Left kidney (tissue), 2 donors: ENCODE data around the gene RNF167. TPM values are rescaled to one million over a fixed set of nuclear protein-coding genes. Genes with fewer than 3 reads are reported as not detected.
"Not testable (repeated sequence)": the region's sequence is repeated elsewhere in the genome, so short reads cannot be mapped to it uniquely, and the experiment has no call there.

Experiments
- DNase-seq: peaks from one replicate; pipeline ENCODE4 v3.0.0-alpha.2; 2013
- polyA plus RNA-seq: library from polyadenylated mRNA; unstranded; fragments of 120-200 nt; gene quantifications from one replicate; pipeline ENCODE4 v1.2.1, GENCODE V29; 2013; ENCODE audit not compliant: insufficient read length

RNF167 gene
- polyA plus RNA-seq, 1 donor = 136 TPM

DNA sequence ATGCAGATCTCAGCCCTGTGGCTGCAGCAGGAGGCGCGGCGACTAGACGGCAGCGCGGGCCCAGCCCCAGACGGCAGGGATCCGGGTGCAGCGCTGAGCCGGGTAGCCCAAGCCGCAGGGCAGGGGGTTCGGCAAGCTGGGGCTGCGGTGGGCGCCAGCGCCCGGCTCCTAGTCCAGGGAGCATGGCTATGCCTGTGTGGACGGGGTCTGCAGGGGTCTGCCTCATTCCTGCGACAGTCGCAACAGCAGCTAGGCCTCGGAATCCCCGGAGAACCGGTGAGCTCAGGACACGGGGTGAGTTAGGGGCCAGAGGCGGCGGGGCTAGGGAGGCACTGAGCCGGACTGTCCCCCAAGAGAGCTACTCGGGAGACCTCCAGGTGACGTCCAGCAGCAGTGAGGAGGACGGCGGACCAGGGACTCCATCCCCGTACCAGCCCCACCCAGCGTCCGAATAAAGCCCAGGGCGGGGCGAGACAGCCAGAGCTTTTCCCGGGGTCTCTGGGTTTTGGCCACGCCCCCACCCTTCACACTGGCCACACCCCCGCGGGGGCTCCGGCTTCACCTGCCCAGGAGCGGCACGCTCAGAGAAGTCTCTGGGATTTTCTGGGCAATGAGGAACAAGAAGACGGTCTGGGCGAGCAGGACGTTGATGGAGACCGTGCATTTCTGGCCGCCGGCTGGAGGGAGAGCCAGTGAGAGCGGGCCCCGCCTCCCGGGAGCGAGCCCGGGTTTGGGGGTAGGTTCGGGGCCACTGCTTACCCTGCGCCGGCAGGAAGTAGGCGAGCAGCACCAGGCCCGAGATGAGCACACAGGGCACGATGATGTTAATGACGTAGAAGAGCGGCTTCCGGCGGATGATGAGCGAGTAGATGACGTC is 39.6 kb upstream of the RNF167 start:
- DNase-seq = no peak

DNA sequence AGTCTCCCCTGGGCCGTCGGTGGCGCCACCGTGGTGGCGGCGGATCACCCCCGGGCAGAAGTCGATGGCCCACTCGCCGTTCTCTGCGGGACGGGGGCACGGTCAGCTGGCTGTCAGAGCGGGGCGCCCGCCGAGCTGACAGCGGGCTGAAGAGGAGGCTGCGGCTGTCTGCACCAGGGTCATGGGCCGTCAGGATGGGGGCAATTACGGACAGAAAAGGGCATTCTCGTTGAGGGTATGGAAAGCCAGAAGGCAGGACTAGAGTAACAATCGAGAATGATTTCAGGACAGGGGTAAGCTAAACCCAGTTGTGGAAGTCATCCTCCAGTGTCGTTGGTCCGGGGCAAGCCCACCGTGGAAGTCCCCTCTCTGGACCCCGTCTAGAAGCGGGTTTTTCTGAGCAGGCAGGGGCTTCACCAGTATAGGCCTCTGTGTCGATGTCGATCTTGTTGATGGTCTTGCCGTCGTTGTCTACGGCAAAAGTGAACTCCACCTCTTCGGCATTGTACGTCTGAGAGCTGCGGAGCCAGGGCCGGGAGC is 38.9 kb upstream of the RNF167 start:
- no peak for DNase-seq

DNA sequence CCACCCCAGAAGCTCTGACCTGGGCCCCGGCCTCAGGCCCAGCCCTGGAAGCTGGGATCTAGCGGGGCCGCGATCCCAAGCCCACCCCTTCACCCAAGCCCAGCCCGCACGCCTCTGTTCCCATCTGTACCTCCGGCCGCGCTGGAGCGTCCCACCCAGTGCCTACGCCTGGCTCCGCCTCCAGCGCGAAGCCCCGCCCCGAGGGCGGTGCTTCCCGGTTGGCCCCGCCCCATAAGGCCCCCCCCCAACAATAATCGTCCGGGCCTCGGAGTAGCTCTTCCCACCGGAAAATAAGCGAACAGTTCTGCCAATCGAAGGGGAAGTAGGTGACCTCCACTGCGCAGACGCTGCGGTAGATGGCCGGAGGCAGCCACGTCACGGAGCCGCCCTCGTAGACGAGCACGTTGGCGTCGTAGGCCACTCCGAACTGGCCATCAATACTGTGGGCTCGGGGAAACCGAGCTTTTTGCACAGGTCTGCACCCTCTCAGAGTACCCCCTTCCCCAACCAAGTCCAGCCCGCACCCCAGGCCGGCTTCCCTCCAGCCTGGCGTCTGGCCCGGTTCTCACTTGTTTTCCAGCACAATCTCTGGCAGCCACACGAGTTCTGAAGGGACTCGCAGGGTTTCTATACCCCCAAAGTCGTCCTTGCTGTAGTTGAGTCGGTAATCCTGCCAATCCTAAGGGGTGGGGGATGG is 38.3 kb upstream of the RNF167 start:
- no peak for DNase-seq

DNA sequence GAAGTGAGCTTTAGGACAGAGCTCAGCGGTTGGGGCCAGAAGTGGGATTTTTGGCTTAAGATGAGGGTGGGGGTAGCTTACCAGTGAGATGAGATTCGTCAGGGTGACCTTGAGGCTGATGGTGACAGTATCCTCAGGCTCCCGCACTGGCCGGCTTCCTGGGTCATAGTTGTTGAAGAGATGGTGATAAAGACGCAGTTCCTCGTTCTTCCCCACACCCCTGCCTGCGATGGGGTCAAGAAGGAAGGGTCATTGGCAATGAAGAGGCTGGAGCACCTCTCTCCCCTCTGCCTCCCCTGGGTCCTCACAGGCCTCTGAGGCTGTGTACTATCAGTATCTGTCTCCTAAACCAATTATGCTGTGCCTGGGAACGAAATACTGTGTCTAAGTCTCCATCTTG is 37.5 kb upstream of the RNF167 start:
- DNase-seq = no peak

DNA sequence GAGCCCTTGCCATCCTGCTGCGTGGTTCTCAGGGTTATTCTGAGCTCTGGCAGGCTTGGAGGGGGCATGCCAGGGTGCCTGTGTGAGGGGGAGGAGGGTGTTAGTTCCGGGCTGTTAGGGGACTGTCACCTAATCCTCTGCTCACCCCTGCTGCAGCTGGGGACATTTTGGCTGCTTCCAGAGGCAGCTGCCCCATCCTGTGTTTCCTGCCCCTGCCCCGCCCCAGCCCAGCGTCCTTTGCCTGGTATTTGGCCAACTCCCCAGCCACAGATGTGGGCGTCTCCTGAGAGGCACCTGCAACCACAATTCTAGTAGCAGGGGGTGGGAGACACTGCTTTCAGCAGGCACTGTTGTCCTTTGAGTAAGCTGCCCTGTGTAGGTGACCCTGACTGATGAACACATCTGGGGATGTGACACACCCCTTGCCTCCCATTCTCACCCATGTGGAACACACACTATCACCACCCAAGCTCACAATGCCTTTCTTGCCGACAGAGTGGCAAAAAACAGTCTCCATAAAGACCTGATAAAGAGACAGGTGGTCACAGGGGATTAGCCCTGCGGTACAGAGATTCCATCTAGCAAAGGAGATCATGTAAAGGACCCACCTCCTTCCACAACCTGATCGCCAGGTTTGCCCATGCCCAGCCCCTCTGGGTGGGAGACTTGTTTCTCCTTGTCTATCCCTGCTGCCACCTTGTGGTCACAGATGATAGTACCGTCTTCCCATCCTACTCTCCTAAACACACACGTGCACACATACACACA is 36.8 kb upstream of the RNF167 start, which contains the start of gene CHRNE:
Gene CHRNE (minus strand): TSS at position 48 of the 768 bp plus-strand sequence. CDS start 35 bp downstream, at position 13.
- peak; percentile 86 for DNase-seq

DNA sequence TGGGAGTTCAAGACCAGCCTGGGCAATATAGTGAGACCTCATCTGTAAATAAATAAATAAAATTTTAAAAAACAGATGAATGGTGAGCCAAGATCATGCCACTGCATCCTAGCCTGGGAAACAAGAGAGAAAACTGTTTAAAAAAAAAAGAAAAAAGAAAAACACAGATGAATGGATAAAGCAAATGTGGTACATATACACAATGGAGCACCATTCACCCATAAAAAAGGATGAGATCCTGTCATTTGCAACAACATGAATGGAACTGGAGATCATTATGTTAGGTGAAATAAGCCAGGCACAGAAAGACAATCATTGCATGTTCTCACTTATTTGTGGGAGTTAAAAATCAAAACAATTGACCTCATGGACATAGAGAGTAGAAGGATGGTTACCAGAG is 33.4 kb upstream of the RNF167 start:
- not testable (repeated sequence) for DNase-seq

DNA sequence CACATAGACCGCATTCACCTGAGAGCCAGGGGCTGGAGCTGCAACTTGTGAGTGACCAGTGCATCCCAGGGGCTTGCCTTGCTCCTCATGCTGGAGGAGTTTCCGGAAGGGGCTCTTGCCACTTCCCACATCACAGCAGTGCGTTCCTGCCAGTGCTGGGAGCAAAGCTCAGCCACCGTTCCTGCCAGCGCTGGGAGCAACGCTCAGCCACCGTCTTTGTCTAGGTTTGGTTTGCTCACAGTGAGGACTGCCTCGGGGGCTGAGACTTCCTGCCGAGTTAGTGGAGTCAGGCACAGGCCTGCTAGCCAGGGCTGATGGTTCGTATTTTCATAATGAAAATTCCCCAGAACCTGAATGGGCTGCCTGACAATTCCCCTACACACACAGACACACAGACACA is 31.8 kb upstream of the RNF167 start:
- no peak for DNase-seq

DNA sequence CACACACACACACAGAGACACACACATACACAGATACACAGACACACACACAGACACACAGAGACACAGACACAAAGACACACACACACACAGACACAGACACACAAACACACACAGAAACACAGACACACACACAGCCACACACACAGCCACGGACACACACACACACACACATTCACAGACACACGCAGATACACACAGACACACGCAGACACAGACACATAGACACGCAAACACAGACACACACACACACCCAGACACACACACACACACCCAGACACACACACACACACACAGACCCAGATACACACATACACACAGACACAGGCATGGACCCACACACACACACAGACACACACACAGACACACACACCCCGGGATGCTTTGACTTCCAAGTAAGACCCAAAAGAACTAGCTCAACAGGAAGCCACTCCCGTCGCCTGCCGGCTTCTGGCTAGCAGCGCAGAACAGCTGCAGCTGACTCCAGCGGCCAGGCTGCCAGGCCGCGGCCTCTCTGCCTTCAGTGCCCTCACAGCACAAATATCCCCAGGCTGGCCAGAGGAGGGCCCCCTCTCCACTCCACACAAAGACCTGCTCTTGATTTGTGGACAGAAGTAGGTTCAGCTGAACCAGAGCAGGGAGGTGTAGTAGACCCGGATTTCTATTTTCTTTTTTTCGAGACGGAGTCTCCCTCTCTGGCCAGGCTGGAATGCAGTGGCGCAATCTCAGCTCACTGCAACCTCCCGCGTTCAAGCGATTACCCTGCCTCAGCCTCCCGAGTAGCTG is 31.2 kb upstream of the RNF167 start:
- peak; percentile 86 for DNase-seq

DNA sequence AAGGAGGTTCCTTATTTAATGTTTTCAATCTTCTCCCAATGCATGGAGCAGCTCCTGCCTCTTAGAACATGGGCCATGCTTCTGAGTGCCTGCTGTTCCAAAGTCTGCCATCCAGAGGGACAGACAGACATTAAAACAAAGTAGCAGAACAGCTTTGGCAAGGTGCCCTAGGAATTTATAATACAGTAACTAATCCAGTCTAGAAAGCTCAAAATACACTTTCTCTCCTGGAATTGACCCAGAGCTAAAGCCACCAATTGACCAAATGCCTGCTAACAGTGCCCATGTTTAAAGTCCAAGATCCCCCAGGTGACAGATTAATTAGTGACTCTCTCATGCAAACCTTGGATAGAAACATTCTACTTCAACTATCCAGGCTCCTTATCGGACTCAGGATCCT is 26.1 kb upstream of the RNF167 start:
- no peak for DNase-seq

DNA sequence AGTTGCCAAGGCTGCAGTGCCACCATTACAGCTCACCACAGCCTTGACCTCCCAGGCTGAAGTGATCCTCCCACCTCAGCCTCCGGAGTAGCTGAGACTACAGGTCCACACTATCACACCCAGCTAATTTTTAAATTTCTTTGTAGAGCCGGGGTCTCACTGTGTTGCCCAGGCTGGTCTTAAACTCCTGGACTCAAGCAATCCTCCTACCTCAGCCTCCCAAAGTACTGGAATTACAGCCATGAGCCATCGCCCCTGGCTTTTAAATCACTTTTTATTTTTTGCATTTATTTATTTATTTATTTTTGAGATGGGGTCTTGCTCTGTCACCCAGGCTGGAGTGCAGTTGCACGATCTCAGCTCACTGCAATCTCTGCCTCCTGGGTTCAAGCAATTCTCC is 25.5 kb upstream of the RNF167 start:
- not testable (repeated sequence) for DNase-seq

DNA sequence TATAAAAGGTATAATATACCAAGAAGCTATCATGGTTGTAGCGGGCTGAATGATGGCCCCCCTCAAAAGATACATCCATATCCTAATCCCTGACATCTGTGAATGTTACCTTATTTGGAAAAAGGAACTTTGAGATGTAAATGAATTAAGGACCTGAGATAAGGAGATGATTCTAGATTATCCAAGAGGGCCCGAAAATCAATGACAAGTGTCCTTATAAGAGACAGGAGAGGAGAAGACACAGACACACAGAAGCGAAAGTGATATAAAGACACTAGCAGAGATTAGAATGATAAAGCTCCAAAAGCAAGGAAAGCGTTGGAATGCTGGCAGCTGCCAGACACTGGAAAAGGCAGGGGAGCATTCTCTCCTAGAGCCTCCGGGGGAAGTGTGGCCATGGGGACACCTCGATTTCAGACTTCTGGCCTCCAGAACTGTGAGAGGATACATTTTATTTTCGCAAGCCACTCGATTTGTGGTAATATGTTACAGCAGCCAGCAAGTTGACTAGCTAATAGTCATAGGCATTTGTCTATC is 20.5 kb upstream of the RNF167 start:
- no peak for DNase-seq

DNA sequence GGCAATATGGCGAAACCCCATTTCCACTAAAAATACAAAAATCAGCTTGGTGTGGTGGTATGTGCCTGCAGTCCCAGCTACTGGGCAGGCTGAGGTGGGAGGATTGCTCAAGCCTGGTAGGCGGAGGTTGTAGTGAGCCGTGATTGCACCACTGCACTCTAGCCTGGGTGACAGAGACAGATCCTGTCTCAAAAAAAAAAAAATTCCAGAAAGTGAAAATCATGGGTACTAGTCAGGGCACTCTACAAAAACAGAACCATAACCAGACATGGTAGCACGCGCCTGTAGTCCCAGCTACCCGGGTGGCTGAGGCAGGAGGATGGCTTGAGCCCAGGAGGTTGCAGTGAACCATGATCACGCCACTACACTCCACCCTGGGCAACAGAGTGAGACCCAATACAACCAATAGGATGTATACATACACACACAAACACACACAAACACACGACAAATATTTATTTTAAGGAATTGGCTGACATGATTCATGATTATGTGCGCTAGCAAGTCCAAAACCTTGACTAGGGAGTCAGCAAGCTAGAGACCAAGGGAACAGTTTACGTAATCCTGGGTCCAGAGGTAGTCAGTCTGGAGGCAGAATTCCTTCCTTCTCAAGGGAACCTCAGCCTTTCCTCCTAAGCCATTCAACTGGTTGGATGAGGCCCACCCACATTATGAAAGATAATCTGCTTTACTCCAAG is 19.6 kb upstream of the RNF167 start:
- no peak for DNase-seq

DNA sequence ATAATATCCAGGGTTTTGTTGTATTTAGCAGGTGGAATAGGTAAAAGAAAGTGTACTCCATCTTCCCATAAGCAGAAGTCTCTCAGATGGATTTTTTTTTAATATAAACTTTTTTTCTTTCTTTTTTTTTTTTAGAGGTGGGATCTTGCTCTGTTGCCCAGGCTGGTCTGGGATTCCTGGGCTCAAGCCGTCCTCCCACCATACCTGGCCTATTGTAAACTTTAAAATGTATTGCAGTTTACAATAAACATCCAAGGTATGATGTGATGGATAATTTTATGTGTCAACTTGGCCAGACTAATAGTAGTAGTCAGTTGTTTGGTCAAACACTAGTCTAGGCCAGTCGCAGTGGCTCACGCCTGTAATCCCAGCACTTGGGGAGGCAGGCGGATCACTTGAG is 18.7 kb upstream of the RNF167 start:
- no peak for DNase-seq

DNA sequence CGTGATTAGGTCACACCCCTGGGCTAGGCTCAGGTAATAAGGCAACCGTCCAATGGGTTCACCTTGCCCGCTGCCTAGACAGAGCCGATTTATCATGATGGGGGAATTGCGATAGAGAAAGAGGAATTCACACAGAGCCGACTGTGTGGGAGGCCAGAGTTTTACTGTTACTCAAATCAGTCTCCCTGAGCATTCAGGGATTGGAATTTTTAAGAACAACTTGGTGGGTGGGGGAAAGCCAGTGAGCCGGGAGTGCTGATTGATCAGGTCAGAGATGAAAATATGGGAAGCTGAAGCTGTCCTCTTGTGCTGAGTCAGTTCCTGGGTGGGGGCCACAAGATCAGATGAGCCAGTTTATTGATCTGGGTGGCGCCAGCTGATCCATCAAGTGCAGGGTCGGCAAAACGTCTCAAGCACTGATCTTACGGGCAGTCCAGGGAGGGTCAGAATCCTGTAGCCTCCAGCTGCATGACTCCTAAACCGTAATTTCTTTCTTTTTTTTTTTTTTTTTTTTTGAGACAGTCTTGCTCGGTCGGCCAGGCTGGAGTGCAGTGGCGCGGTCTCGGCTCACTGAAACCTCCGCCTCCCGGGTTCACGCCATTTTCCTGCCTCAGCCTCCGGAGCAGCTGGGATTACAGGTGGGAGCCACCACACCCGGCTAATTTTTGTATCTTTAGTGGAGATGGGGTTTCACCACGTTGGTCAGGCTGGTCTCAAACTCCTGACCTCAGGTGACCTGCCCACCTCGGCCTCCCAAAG is 13.3 kb upstream of the RNF167 start:
- DNase-seq = not testable (repeated sequence)

DNA sequence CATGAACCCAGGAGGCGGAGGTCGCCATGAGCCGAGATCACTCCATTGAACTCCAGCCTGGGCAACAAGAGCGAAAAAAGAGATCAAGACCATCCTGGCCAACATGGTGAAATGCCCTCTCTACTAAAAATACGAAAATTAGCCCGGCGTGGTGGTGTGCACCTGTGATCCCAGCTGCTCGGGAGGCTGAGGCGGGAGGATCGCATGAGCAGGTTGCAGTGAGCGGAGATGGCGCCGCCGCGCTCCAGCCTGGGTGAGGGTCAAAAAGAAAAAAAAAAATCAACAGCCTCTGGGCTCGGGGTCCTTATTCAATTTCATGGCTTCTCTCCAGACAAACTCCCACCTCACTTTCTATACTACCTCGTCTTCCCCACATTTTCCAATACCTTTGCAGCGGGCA is 11.2 kb upstream of the RNF167 start:
- DNase-seq = no peak

DNA sequence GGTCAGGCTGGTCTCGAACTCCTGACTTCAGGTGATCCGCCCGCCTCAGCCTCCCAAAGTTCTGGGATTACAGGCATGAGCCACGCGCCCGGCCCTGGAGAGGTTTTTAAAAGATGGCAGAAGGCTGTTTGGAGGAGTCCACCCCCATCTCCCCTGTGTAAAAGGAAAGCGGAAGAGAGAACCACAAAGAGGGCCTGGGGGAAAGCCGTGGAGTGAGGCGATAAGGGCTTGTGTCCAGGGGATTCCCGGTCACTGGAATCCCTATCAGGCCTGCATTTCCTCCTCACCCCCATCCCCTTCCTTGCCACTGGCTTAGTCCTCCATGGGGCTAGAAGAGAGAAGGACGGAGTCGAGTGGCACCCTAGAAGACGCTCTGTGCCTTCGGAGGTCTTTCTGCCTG is 8.1 kb upstream of the RNF167 start, which contains the start of gene GP1BA:
Gene GP1BA (plus strand): TSS at position 315 of the 400 bp plus-strand sequence. CDS start 328 bp downstream, outside the sequence.
- no peak for DNase-seq

DNA sequence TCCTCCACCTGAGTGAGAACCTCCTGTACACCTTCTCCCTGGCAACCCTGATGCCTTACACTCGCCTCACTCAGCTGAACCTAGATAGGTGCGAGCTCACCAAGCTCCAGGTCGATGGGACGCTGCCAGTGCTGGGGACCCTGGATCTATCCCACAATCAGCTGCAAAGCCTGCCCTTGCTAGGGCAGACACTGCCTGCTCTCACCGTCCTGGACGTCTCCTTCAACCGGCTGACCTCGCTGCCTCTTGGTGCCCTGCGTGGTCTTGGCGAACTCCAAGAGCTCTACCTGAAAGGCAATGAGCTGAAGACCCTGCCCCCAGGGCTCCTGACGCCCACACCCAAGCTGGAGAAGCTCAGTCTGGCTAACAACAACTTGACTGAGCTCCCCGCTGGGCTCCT is 7.3 kb upstream of the RNF167 start:
- no peak for DNase-seq

DNA sequence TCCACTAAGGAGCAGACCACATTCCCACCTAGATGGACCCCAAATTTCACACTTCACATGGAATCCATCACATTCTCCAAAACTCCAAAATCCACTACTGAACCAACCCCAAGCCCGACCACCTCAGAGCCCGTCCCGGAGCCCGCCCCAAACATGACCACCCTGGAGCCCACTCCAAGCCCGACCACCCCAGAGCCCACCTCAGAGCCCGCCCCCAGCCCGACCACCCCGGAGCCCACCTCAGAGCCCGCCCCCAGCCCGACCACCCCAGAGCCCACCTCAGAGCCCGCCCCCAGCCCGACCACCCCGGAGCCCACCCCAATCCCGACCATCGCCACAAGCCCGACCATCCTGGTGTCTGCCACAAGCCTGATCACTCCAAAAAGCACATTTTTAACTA is 6.4 kb upstream of the RNF167 start:
- DNase-seq = no peak

DNA sequence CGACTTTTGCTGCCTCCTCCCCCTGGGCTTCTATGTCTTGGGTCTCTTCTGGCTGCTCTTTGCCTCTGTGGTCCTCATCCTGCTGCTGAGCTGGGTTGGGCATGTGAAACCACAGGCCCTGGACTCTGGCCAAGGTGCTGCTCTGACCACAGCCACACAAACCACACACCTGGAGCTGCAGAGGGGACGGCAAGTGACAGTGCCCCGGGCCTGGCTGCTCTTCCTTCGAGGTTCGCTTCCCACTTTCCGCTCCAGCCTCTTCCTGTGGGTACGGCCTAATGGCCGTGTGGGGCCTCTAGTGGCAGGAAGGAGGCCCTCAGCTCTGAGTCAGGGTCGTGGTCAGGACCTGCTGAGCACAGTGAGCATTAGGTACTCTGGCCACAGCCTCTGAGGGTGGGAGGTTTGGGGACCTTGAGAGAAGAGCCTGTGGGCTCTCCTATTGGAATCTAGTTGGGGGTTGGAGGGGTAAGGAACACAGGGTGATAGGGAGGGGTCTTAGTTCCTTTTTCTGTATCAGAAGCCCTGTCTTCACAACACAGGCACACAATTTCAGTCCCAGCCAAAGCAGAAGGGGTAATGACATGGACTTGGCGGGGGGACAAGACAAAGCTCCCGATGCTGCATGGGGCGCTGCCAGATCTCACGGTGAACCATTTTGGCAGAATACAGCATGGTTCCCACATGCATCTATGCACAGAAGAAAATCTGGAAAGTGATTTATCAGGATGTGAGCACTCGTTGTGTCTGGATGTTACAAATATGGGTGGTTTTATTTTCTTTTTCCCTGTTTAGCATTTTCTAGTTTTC is 5.7 kb upstream of the RNF167 start:
- DNase-seq = no peak
